Smooth muscle cell (in vitro differentiated cells): ENCODE measurements around the gene MEX3C. TPM values are rescaled to one million over a fixed set of nuclear protein-coding genes. Genes with fewer than 3 reads are reported as not detected.

Experiments
- DNase-seq: peaks from one replicate; lab custom pipeline; 2025; ENCODE audit not compliant: unreplicated experiment; lab: John Stamatoyannopoulos, UW
- H2AFZ ChIP-seq: fragments of 200-600 bp; sonication (generic); 2 replicates; pipeline ENCODE4 v1.6.0; 2016; ENCODE audit warnings: antibody characterized with exemption, low read depth, mild to moderate bottlenecking
- H3F3A ChIP-seq: fragments of 200-600 bp; sonication (generic); 2 replicates; pipeline ENCODE4 v1.6.0; 2017; ENCODE audit warnings: antibody characterized with exemption, low read depth
- H3K27ac ChIP-seq: fragments of 200-600 bp; sonication (generic); 2 replicates; pipeline ENCODE4 v1.5.1; 2016; ENCODE audit warnings: low read depth, mild to moderate bottlenecking
- H3K27me3 ChIP-seq: fragments of 200-600 bp; sonication (generic); 2 replicates; pipeline ENCODE4 v1.6.1; 2016; ENCODE audit warnings: low read depth, mild to moderate bottlenecking
- H3K36me3 ChIP-seq: fragments of 200-600 bp; sonication (generic); 2 replicates; pipeline ENCODE4 v1.5.1; 2016; ENCODE audit warnings: low read depth
- H3K4me1 ChIP-seq: fragments of 200-600 bp; sonication (generic); 2 replicates; pipeline ENCODE4 v1.5.1; 2016; ENCODE audit warnings: low read depth
- H3K4me2 ChIP-seq: fragments of 200-600 bp; sonication (generic); 2 replicates; pipeline ENCODE4 v1.6.0; 2016; ENCODE audit warnings: mild to moderate bottlenecking
- H3K4me3 ChIP-seq: fragments of 200-600 bp; sonication (generic); 2 replicates; pipeline ENCODE4 v1.5.1; 2016; ENCODE audit warnings: mild to moderate bottlenecking
- H3K79me2 ChIP-seq: fragments of 200-600 bp; sonication (generic); 2 replicates; pipeline ENCODE4 v1.6.0; 2016; ENCODE audit warnings: low read depth, mild to moderate bottlenecking
- H3K9ac ChIP-seq: fragments of 200-600 bp; sonication (generic); 2 replicates; pipeline ENCODE4 v1.6.0; 2016; ENCODE audit warnings: low read depth
- H3K9me3 ChIP-seq: fragments of 200-600 bp; sonication (generic); replicated peaks from 2 replicates; pipeline ENCODE4 v1.5.1; 2016; ENCODE audit warnings: low read depth
- H4K20me1 ChIP-seq: fragments of 200-600 bp; sonication (generic); 2 replicates; pipeline ENCODE4 v1.6.0; 2016; ENCODE audit warnings: low read depth
- CTCF ChIP-seq: fragments of 200-600 bp; sonication (generic); IDR thresholded peaks from 2 replicates; pipeline ENCODE4 v1.5.1; 2017; ENCODE audit warnings: borderline replicate concordance, mild to moderate bottlenecking, antibody characterized with exemption; ENCODE audit not compliant: insufficient read depth, poor library complexity, severe bottlenecking
- WGBS: methylation state at CpG from one replicate; pipeline ENCODE4 v1.1.7; 2016; ENCODE audit warnings: low lambda C conversion rate; 5-methylcytosine and 5-hydroxymethylcytosine counted together
- polyA plus RNA-seq: library from polyadenylated mRNA; unstranded; fragments of >200 nt; fragmentation: Nextera tagmentation; extraction: Ambion mirVana; gene quantifications from 2 replicates; pipeline ENCODE4 v1.2.1, GENCODE V29; 2016
- total RNA-seq: library from RNA; depleted of rRNA; stranded (reverse); fragments of >200 nt; gene quantifications from 2 replicates; pipeline ENCODE4 v1.2.3, GENCODE V29; 2014

MEX3C gene
- total and polyA plus RNA-seq, 2 experiments from 2014 or later = 34.4 to 81.4 TPM

- no peak overlapping the region for H3K27ac ChIP-seq
- H3K9ac ChIP-seq = no peak overlapping the region
- no peak overlapping the region for H3K4me2 ChIP-seq
- no peak overlapping the region for H3K4me3 ChIP-seq
- H3K36me3 ChIP-seq = no peaks in the 10 kb centered on the region
- no peaks in the 10 kb centered on the region for H3K79me2 ChIP-seq
- 88% methylated on average over 3 of the region's 3 CpGs for WGBS
- H3K27me3 ChIP-seq = no peaks in the 10 kb centered on the region
- no peak for TF ChIP-seq CTCF
- DNase-seq = no peak
- H4K20me1 ChIP-seq = no peaks in the 10 kb centered on the region
- no peaks in the 10 kb centered on the region for H3F3A ChIP-seq
- H3K4me1 ChIP-seq = no peaks in the 10 kb centered on the region
- no peaks in the 10 kb centered on the region for H3K9me3 ChIP-seq
- H2AFZ ChIP-seq = no peak overlapping the region
These were observed 69.8 kb downstream of the MEX3C start for GRCh38 chr18:51127664-51128063.

DNA sequence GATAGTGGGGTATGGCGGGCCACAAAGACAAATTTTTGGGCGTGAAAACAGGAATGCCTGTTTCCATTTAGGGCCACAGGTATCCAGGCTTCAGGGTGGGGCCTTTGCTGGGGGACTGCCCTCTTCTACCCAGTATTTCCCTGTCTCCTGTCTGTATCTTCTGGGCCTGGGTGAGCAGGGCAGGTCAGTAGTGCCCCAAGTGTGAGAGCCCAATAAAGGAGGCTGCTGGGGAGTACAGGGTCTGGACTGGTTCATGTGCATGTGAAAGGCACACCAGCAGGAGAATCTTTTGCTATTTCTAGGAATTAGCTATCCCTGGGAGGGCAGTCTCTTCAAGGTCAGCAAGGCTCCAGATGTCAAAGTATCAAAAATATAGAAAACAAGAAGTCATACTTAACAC lies 71.5 kb downstream of the MEX3C start:
- Histone ChIP-seq H3K4me1 (no peaks in the 10 kb centered on the region), H3F3A (no peaks in the 10 kb centered on the region), H3K4me3 (no peak overlapping the region), H3K79me2 (no peaks in the 10 kb centered on the region), H3K36me3 (no peaks in the 10 kb centered on the region), H3K9me3 (no peaks in the 10 kb centered on the region), H3K4me2 (no peak overlapping the region), H2AFZ (no peak overlapping the region), H3K27ac (no peak overlapping the region), H3K9ac (no peak overlapping the region), H3K27me3 (no peaks in the 10 kb centered on the region), H4K20me1 (no peaks in the 10 kb centered on the region)
- no peak for DNase-seq
- 93% methylated on average over 2 of the region's 2 CpGs for WGBS
- TF ChIP-seq CTCF = no peak

Other genes with a start within 250 kb of the MEX3C start
- 7.8 and 16.0 TPM in 2 replicates for gene ELAC1, start 229.6 kb downstream of the MEX3C start, total RNA-seq
- 7.6 and 8.2 TPM in 2 replicates for gene ELAC1, start 229.6 kb downstream of the MEX3C start, polyA plus RNA-seq
- gene SMAD4, start 167.5 kb downstream of the MEX3C start, total RNA-seq = 88.9 and 137 TPM in 2 replicates
- gene SMAD4, start 167.5 kb downstream of the MEX3C start, polyA plus RNA-seq = 76.4 and 88.0 TPM in 2 replicates